Ascending aorta (tissue), 2 donors: ENCODE data around the gene CDT1. TPM values are rescaled to one million over a fixed set of nuclear protein-coding genes. Genes with fewer than 3 reads are reported as not detected.

ENCODE experiments used
- DNase-seq, 2 donors: peaks; one replicate each; pipeline ENCODE4 v3.0.0-alpha.2; 2019; ENCODE audit warnings: low spot score in 2 of 2
- H3K27ac ChIP-seq, 2 donors: fragments of 200-600 bp; sonication (generic); one replicate each; pipeline ENCODE4 v1.5.1; 2016 to 2017; ENCODE audit warnings: mild to moderate bottlenecking in 1 of 2
- H3K27me3 ChIP-seq: fragments of 200-600 bp; sonication (generic); one replicate; pipeline ENCODE4 v1.5.1; 2017
- H3K36me3 ChIP-seq, 2 donors: fragments of 200-600 bp; sonication (generic); one replicate each; pipeline ENCODE4 v1.5.1; 2016
- H3K4me1 ChIP-seq, 2 donors: fragments of 200-600 bp; sonication (generic); one replicate each; pipeline ENCODE4 v1.5.1; 2016 to 2017; ENCODE audit warnings: mild to moderate bottlenecking in 1 of 2
- H3K4me3 ChIP-seq, 2 donors: fragments of 200-600 bp; sonication (generic); one replicate each; pipeline ENCODE4 v1.5.1; 2016 to 2017; ENCODE audit warnings: mild to moderate bottlenecking in 1 of 2
- H3K9me3 ChIP-seq, 2 donors: fragments of 200-600 bp; sonication (generic); one replicate each; pipeline ENCODE4 v1.5.1; 2016
- CTCF ChIP-seq, 3 experiments: fragments of 200-600 bp in 2 of 3; fragments of 450-650 bp in 1 of 3; sonication (generic) in 2 of 3; IDR thresholded peaks; one replicate each; pipeline ENCODE4 v1.5.1; 2016 to 2019; ENCODE audit warnings: antibody characterized with exemption in 3 of 3, mild to moderate bottlenecking in 1 of 3, moderate library complexity in 1 of 3
- intact Hi-C: fragments of 100-400 bp; cut with DNase I; formaldehyde crosslinking; loops from one replicate; pipeline ENCODE4 v1.15.1; 2023
- total RNA-seq: library from RNA; depleted of rRNA; stranded (reverse); fragments of >200 nt; gene quantifications from one replicate; pipeline ENCODE4 v1.1.0, GENCODE V29; 2016

CDT1 gene
- total RNA-seq, 1 donor from 2014 or later, result not detected

GRCh38 chr16:88856122-88856827, 52.7 kb downstream of the CDT1 start:
- DNase-seq, result peak in 1 of 2 donors; percentile 67
- Histone ChIP-seq H3K27me3 (no peaks in the 10 kb centered on the region), H3K27ac (peak overlapping the region; percentile 54 to 66), H3K9me3 (no peaks in the 10 kb centered on the region), H3K4me3 (peak overlapping the region; percentile 64 to 87), H3K4me1 (peaks cover 13 to 14% of the 10 kb centered on the region in 2 donors), H3K36me3 (peaks cover 22 to 27% of the 10 kb centered on the region in 2 donors)
- TF ChIP-seq CTCF (IDR thresholded peaks at IDR 0.05), result no peak
- intact Hi-C loops, result loop anchor here (1.0 to 5.0 kb wide), 7 partner anchors 71 to 635 kb away; partner anchors contain the start of genes ANKRD11, CTU2, MVD and PIEZO1

DNA sequence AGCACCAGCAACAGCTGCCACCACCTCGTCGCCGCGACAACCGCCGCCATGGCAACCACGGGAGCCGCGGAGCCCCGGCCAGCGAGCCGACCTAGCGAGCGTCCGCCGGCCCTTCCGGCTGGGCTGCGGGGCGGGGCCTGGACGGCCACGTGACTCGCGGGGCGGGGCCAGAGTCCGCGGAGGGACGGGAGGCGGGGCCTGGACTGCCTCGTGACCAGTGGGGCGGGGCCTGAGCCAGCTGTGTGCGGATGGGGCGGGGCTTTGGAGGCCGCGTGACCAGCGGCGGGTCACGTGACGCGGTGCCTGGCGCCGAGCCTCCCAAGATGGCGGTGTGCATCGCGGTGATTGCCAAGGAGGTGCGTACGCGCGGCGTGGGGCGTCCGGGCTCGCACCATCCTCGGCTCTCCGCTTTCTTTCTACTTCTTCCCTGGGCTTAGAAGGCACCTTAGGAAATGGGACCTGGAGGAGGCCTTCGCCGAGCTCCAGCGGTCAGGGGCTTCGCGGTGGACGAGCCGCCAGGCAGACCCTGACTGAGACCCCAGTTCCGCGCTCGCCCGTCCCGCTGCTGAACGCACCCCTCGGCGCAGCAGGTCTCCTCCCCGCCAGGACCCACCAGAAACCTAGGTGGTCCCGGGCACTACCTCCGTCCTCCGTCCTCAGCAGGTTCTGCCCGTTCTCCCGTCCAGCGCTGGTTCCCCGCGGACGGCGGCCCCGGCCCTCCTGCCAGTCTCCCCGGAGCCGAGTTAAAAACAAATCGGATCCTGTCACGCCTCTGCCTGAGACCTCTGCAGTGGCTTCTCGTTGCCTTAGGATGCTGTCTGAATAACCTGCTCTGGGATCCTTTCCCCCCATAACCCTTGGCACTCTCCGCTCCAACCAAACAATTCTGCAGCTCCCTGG, 53.5 kb downstream of the CDT1 start, which contains the start of the genes GALNS and TRAPPC2L:
TSS of gene GALNS (minus strand) at position 120 of the 900 bp plus-strand sequence. CDS start at position 50, 70 bp downstream.
TSS of gene TRAPPC2L (plus strand) at position 300 of the 900 bp plus-strand sequence. CDS start at position 324, 24 bp downstream.
- TF ChIP-seq CTCF (IDR thresholded peaks at IDR 0.05), result no peak
- intact Hi-C loops, result loop anchor here (1.0 to 5.0 kb wide), 8 partner anchors 46 to 634 kb away; partner anchors contain the start of genes ANKRD11, APRT, CTU2 and MVD
- Histone ChIP-seq H3K4me3 (peak within 1 kb of the TSS; percentile 64 to 87), H3K4me1 (peaks cover 13 to 14% of the 10 kb centered on the region in 2 donors), H3K9me3 (no peaks in the 10 kb centered on the region), H3K27me3 (no peaks in the 10 kb centered on the region), H3K36me3 (peaks cover 30 to 34% of the 10 kb centered on the region in 2 donors), H3K27ac (peak within 1 kb of the TSS; percentile 54 to 66)
- peak; percentile 92 to 99 for DNase-seq

- H3K4me3 ChIP-seq, result peak overlapping the region; percentile 64 to 87
- peak in 1 of 2 donors; percentile 80 for DNase-seq
- H3K9me3 ChIP-seq, result no peaks in the 10 kb centered on the region
- TF ChIP-seq CTCF (IDR thresholded peaks at IDR 0.05), result peak in 2 of 3 experiments; percentile 40 to 55
- H3K36me3 ChIP-seq, result peaks cover 38% of the 10 kb centered on the region in 2 donors
- no peaks in the 10 kb centered on the region for H3K27me3 ChIP-seq
- intact Hi-C loops, result loop anchor here (1.0 to 5.0 kb wide), 7 partner anchors 47 to 633 kb away; partner anchors contain the start of genes ANKRD11, APRT, CTU2 and MVD
- H3K27ac ChIP-seq, result no peak overlapping the region
- peaks cover 13 to 14% of the 10 kb centered on the region in 2 donors for H3K4me1 ChIP-seq
These were observed 54.2 kb downstream of the CDT1 start for GRCh38 chr16:88857728-88858339.

Other genes starting within 250 kb of the CDT1 start
- 36.3 TPM for gene ZC3H18, start 233.4 kb upstream of the CDT1 start, total RNA-seq
- gene IL17C, start 165.2 kb upstream of the CDT1 start, total RNA-seq, result not detected
- gene CYBA, start 152.7 kb upstream of the CDT1 start, total RNA-seq, result 361 TPM
- gene MVD, start 140.7 kb upstream of the CDT1 start, total RNA-seq, result 72.9 TPM
- not detected for gene SNAI3, start 117.3 kb upstream of the CDT1 start, total RNA-seq
- 44.3 TPM for gene RNF166, start 97.4 kb upstream of the CDT1 start, total RNA-seq
- 4.2 TPM for gene CTU2, start 97.3 kb upstream of the CDT1 start, total RNA-seq
- 428 TPM for gene PIEZO1, start 18.6 kb upstream of the CDT1 start, total RNA-seq
- 305 TPM for gene APRT, start 8.1 kb downstream of the CDT1 start, total RNA-seq
- gene GALNS, start 53.2 kb downstream of the CDT1 start, total RNA-seq, result 62.2 TPM
- gene TRAPPC2L, start 53.3 kb downstream of the CDT1 start, total RNA-seq, result 7.6 TPM
- gene PABPN1L, start 62.9 kb downstream of the CDT1 start, total RNA-seq, result not detected
- 32.8 TPM for gene CBFA2T3, start 173.4 kb downstream of the CDT1 start, total RNA-seq